Activated CD8-positive, alpha-beta memory T cell treated with anti-CD3 and anti-CD28 coated beads for 36 hours (primary cell): ENCODE results near the gene EEF1AKMT4. TPM values are rescaled to one million over a fixed set of nuclear protein-coding genes. Genes with fewer than 3 reads are reported as not detected.
"Not testable (repeated sequence)": the region's sequence is repeated elsewhere in the genome, so short reads cannot be mapped to it uniquely, and the experiment has no call there.

ENCODE experiments used
- CTCF ChIA-PET: fragments of 350-600 bp; sonication (Branson Sonifier 250); formaldehyde crosslinking; loops from one replicate; lab custom pipeline; 2021; ENCODE audit warnings: antibody characterized with exemption; lab: Charles Lee
- POLR2A ChIA-PET: fragments of 350-600 bp; sonication (Branson Sonifier 250); formaldehyde crosslinking; loops from one replicate; lab custom pipeline; 2021; ENCODE audit warnings: antibody characterized with exemption; lab: Charles Lee
- total RNA-seq, 2 experiments: library from RNA; stranded (reverse); gene quantifications; one replicate each; pipeline ENCODE4 v1.2.3, GENCODE V29; 2021

EEF1AKMT4 gene
- total RNA-seq, 2 experiments from 2014 or later = 14.2 to 15.7 TPM

- POLR2A ChIA-PET = interaction anchor here (0.9 to 1.2 kb wide), 2 partner anchors 12 to 22 kb away, joined by 3 read pairs; no protein-coding TSS in a partner anchor
These were observed 826 bp downstream of the EEF1AKMT4 start for GRCh38 chr3:184250167-184250828.

GRCh38 chr3:184255291-184256039, 6.0 kb downstream of the EEF1AKMT4 start:
- POLR2A ChIA-PET = no interaction called here

More at GRCh38 chr3:184250167-184250828, 826 bp downstream of the EEF1AKMT4 start:
- CTCF ChIA-PET = interaction anchor here (0.6 to 2.3 kb wide), 18 partner anchors 8 to 1058 kb away, joined by 3 to 29 read pairs (median 4); partner anchors contain the start of genes ABCC5, ABCF3 and EIF2B5

GRCh38 chr3:184257083-184257915, 7.8 kb downstream of the EEF1AKMT4 start:
- POLR2A ChIA-PET = no interaction called here

More at GRCh38 chr3:184255291-184256039, 6.0 kb downstream of the EEF1AKMT4 start:
- CTCF ChIA-PET = interaction anchor here (0.8 to 1.3 kb wide), 2 partner anchors 27 to 39 kb away, joined by 4 read pairs; no protein-coding TSS in a partner anchor

GRCh38 chr3:184258926-184259325, 9.5 kb downstream of the EEF1AKMT4 start:
- ChIA-PET POLR2A (interaction anchor here (0.5 kb wide), 1 partner anchor 61 kb away, joined by 9 read pairs; no protein-coding TSS in a partner anchor), CTCF (interaction anchor here (0.8 kb wide), 1 partner anchor 9 kb away, joined by 3 read pairs; no protein-coding TSS in a partner anchor)

More at GRCh38 chr3:184257083-184257915, 7.8 kb downstream of the EEF1AKMT4 start:
- CTCF ChIA-PET = interaction anchor here (1.3 kb wide), 1 partner anchor 18 kb away, joined by 3 read pairs; no protein-coding TSS in a partner anchor

- ChIA-PET POLR2A (interaction anchor here (1.7 kb wide), 1 partner anchor 19 kb away, joined by 5 read pairs; no protein-coding TSS in a partner anchor), CTCF (interaction anchor here (1.5 kb wide), 1 partner anchor 10 kb away, joined by 6 read pairs; the partner anchor contains the start of gene EEF1AKMT4)
These were observed 10.0 kb downstream of the EEF1AKMT4 start for GRCh38 chr3:184259396-184259877.

- POLR2A ChIA-PET = interaction anchor here (1.7 kb wide), 1 partner anchor 20 kb away, joined by 5 read pairs; no protein-coding TSS in a partner anchor
- CTCF ChIA-PET = interaction anchor here (1.5 kb wide), 1 partner anchor 10 kb away, joined by 6 read pairs; the partner anchor contains the start of gene EEF1AKMT4
These were observed 10.6 kb downstream of the EEF1AKMT4 start for GRCh38 chr3:184259878-184260723.

GRCh38 chr3:184260724-184261269, 11.3 kb downstream of the EEF1AKMT4 start:
- ChIA-PET CTCF (interaction anchor here (1.5 kb wide), 1 partner anchor 11 kb away, joined by 6 read pairs; the partner anchor contains the start of gene EEF1AKMT4), POLR2A (interaction anchor here (0.6 to 1.7 kb wide), 3 partner anchors 21 to 376 kb away, joined by 3 to 5 read pairs (median 3); partner anchors contain the start of gene PARL)

- CTCF ChIA-PET = no interaction called here
- POLR2A ChIA-PET = interaction anchor here (0.6 to 1.0 kb wide), 3 partner anchors 11 to 377 kb away, joined by 3 read pairs; partner anchors contain the start of genes EEF1AKMT4 and PARL
These were observed 11.9 kb downstream of the EEF1AKMT4 start, which contains the start of gene CAMK2N2 for GRCh38 chr3:184261270-184261853. CAMK2N2 (minus strand) TSS chr3:184261553; CDS start chr3:184261285, 268 bp downstream.

GRCh38 chr3:184261854-184262763, 12.6 kb downstream of the EEF1AKMT4 start:
- CTCF ChIA-PET = interaction anchor here (0.6 to 1.2 kb wide), 3 partner anchors 12 to 765 kb away, joined by 3 to 8 read pairs (median 4); partner anchors contain the start of gene EEF1AKMT4

GRCh38 chr3:184262764-184263179, 13.3 kb downstream of the EEF1AKMT4 start:
- POLR2A ChIA-PET = interaction anchor here (0.6 kb wide), 1 partner anchor 710 kb away, joined by 7 read pairs; no protein-coding TSS in a partner anchor
- CTCF ChIA-PET = interaction anchor here (0.6 to 1.2 kb wide), 4 partner anchors 13 to 765 kb away, joined by 3 to 8 read pairs (median 4); partner anchors contain the start of gene EEF1AKMT4

More at GRCh38 chr3:184261854-184262763, 12.6 kb downstream of the EEF1AKMT4 start:
- POLR2A ChIA-PET = interaction anchor here (0.8 to 1.0 kb wide), 2 partner anchors 12 to 377 kb away, joined by 3 read pairs; partner anchors contain the start of genes EEF1AKMT4 and PARL

GRCh38 chr3:184267249-184267648, 17.8 kb downstream of the EEF1AKMT4 start:
- POLR2A ChIA-PET = not testable (repeated sequence)
- CTCF ChIA-PET = interaction anchor here (1.0 kb wide), 1 partner anchor 20 kb away, joined by 3 read pairs; no protein-coding TSS in a partner anchor

GRCh38 chr3:184272269-184272668, 22.8 kb downstream of the EEF1AKMT4 start:
- POLR2A ChIA-PET = no interaction called here

GRCh38 chr3:184275381-184275701, 25.9 kb downstream of the EEF1AKMT4 start:
- ChIA-PET CTCF (no interaction called here), POLR2A (no interaction called here)

More at GRCh38 chr3:184272269-184272668, 22.8 kb downstream of the EEF1AKMT4 start:
- CTCF ChIA-PET = no interaction called here

GRCh38 chr3:184275961-184276910, 26.8 kb downstream of the EEF1AKMT4 start, which contains the start of gene ECE2:
ECE2 (plus strand) TSS chr3:184276022; CDS start chr3:184276154, 132 bp downstream.
- POLR2A ChIA-PET = no interaction called here

More at GRCh38 chr3:184275961-184276910, 26.8 kb downstream of the EEF1AKMT4 start, which contains the start of gene ECE2:
- CTCF ChIA-PET = no interaction called here
